Measurements from ENCODE around the gene PAK6. TPM values are rescaled to one million over a fixed set of nuclear protein-coding genes. Genes with fewer than 3 reads are reported as not detected.

PAK6 gene
- total and polyA plus RNA-seq, 9 of the 15 experiments (the other 6 are each of a cell fraction or from before 2014, with no cell fraction given) = 0.03 to 0.74 (median 0.16) TPM; not detected in 2

DNA sequence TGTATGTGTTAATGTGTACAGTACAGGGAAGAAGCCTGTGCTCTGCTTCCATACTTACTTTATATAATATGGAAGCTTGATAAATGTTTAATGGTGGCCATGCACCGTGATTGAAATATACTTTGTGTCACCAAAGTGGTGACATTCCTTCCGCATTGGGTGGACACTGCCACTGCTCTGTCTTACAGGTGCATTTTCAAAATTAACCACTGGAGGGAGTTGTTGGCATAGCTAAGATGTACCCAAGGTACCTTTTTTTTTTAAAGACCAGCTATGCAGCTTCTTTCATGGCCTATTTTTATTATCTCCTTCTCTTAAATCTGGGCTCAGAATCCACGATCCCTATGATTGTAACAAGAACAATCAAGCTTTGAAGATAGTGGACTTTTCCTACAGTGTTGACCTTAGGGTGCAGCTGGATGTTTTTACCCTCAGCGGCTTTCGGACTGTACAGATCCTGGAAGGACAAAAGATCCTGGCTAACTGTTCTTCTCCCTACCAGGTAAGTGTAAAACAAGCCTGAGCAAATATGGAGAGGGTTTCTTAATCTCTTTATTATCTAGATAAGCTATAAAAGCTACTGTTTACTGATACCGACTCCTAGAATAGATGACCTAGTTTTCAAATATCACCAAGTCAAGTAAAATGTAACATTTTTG, 21.6 kb upstream of the PAK6 start (continued):
- TF ChIP-seq, protein P1, sequence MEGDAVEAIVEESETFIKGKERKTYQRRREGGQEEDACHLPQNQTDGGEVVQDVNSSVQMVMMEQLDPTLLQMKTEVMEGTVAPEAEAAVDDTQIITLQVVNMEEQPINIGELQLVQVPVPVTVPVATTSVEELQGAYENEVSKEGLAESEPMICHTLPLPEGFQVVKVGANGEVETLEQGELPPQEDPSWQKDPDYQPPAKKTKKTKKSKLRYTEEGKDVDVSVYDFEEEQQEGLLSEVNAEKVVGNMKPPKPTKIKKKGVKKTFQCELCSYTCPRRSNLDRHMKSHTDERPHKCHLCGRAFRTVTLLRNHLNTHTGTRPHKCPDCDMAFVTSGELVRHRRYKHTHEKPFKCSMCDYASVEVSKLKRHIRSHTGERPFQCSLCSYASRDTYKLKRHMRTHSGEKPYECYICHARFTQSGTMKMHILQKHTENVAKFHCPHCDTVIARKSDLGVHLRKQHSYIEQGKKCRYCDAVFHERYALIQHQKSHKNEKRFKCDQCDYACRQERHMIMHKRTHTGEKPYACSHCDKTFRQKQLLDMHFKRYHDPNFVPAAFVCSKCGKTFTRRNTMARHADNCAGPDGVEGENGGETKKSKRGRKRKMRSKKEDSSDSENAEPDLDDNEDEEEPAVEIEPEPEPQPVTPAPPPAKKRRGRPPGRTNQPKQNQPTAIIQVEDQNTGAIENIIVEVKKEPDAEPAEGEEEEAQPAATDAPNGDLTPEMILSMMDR (IDR thresholded peaks at IDR 0.05 in 2 of 3, conservative IDR thresholded peaks at IDR 0.05 in 1 of 3; ENCODE audit: insufficient read depth in 2 of 3, low read depth in 1 of 3, low read length in 3 of 3) = peak; percentile 80 to 97 (median 93)
- TF ChIP-seq, protein P2, sequence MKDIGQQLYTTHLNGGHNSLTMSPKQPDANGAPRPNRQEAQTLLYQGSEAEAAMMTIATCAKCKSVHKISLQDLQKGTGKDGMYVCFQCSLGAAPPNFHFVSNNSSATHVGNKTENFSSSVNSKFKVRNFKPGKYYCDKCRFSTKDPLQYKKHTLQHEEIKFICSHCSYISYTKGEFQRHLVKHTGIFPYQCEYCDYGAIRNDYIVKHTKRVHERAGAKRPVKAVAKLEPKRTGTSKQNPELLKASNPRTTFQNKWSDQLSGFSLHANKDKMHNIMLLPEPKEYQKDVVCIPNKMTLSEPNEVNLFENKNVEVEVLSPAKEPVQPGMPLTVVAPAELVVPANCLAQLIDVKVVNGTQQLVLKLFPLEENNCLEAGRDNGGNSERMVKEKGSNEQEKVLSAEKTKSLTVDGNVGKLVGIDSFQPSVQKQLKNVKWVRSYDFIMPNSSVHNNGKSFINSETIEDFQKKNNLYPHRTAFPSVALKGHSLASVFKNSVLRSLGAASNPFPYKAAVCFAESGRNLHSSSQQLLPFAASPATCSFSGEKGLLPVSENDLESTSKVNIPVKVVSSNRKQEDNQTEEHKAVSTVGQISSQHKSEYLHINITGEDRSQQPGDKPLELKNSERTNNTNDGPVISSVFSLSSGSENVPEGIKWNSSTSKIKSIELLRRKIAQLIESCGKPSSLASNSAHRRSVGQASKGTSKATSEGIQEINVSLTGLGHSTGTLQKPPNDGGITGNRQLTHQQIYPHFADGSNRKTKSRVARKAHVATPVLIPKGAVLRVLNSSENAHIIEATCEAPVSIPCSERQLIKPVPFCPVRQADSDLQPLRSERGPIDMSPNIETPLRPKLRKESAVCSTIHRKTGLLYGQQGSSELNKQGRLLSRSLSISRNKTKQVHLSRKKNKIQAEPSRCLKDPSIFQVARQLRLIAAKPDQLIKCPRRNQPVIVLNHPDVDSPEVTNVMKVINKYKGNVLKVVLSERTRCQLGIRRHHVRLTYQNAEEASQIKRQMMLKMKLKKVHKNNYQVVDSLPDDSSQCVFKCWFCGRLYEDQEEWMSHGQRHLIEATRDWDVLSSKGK (CRISPR knock-in tag; IDR thresholded peaks at IDR 0.05) = no peak
- no peak for TF ChIP-seq ZNF584 (CRISPR knock-in tag; IDR thresholded peaks at IDR 0.05; ENCODE audit: low read depth)
- TF ChIP-seq FOXA1 (IDR thresholded peaks at IDR 0.05; ENCODE audit: borderline replicate concordance) = no peak
- no peak for TF ChIP-seq ESRRB (CRISPR knock-in tag; IDR thresholded peaks at IDR 0.05; ENCODE audit: borderline replicate concordance)
- TF ChIP-seq JUND (IDR thresholded peaks at IDR 0.05; ENCODE audit: borderline replicate concordance, low read depth, low read length) = peak; percentile 26; the same call in 1 of the 2 replicates
- no peak for TF ChIP-seq JUND (tag; IDR thresholded peaks at IDR 0.05; ENCODE audit: borderline replicate concordance, low read depth, low read length)
- TF ChIP-seq CGGBP1 (CRISPR knock-in tag; IDR thresholded peaks at IDR 0.05) = no peak
- TF ChIP-seq ELK1 (CRISPR knock-in tag; IDR thresholded peaks at IDR 0.05) = no peak
- TF ChIP-seq PBX2 (CRISPR knock-in tag; IDR thresholded peaks at IDR 0.05; ENCODE audit: low read depth) = no peak
- 0 out of 2 replicates have a peak, but pooled peaks have one; percentile 28 for TF ChIP-seq PBX2 (tag; conservative IDR thresholded peaks at IDR 0.05; ENCODE audit: low read depth)
- TF ChIP-seq TRIM24 (IDR thresholded peaks at IDR 0.05) = no peak
- TF ChIP-seq NCOA6 (IDR thresholded peaks at IDR 0.05) = no peak
- TF ChIP-seq ZNF445 (CRISPR knock-in tag; IDR thresholded peaks at IDR 0.05; ENCODE audit: low read depth) = no peak
- TF ChIP-seq, protein P3, sequence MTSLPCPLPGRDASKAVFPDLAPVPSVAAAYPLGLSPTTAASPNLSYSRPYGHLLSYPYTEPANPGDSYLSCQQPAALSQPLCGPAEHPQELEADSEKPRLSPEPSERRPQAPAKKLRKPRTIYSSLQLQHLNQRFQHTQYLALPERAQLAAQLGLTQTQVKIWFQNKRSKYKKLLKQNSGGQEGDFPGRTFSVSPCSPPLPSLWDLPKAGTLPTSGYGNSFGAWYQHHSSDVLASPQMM (CRISPR knock-in tag; IDR thresholded peaks at IDR 0.05) = no peak
- TF ChIP-seq ZBTB8A (IDR thresholded peaks at IDR 0.05; ENCODE audit: partially characterized antibody) = no peak
- TF ChIP-seq MEF2D (tag; conservative IDR thresholded peaks at IDR 0.05; ENCODE audit: low read depth) = no peak

Measured in K562 (cell line).